HepG2 (cell line): Measurements from ENCODE around the gene PPP1R13B. TPM values are rescaled to one million over a fixed set of nuclear protein-coding genes. Genes with fewer than 3 reads are reported as not detected.

Experiments
- CREB1 ChIP-seq, 2 experiments: fragments of 450-650 bp in 1 of 2; IDR thresholded peaks; 2 replicates each; pipeline ENCODE4 v1.6.1; 2016 to 2017; ENCODE audit warnings: control low read depth in 1 of 2, mild to moderate bottlenecking in 1 of 2, missing compliant biosample characterization in 1 of 2, missing genetic modification characterization in 1 of 2
- EHMT2 ChIP-seq: fragments of 200-600 bp; sonication (generic); IDR thresholded peaks from 2 replicates; pipeline ENCODE4 v1.7.0; 2017; ENCODE audit warnings: antibody characterized with exemption, low read depth, low read length, borderline replicate concordance
- HDAC6 ChIP-seq: fragments of 200-600 bp; sonication (generic); IDR thresholded peaks from 2 replicates; pipeline ENCODE4 v1.7.0; 2017; ENCODE audit warnings: mild to moderate bottlenecking, antibody characterized with exemption, low read length, low read depth
- HMG20B ChIP-seq: conservative IDR thresholded peaks from 2 replicates; pipeline ENCODE4 v1.6.1; 2016; ENCODE audit warnings: missing genetic modification reagents, missing compliant biosample characterization
- KLF15 ChIP-seq: sonication (generic); formaldehyde crosslinking; IDR thresholded peaks from 2 replicates; pipeline ENCODE4 v1.8.1; 2023; ENCODE audit warnings: borderline replicate concordance, mild to moderate bottlenecking, inconsistent platforms, missing genetic modification reagents, mixed read lengths
- MTA3 ChIP-seq: sonication (generic); formaldehyde crosslinking; IDR thresholded peaks from 2 replicates; pipeline ENCODE4 v1.4.0; 2020; ENCODE audit warnings: missing genetic modification reagents
- NFIC ChIP-seq: IDR thresholded peaks from 2 replicates; pipeline ENCODE4 v1.6.1; 2012; ENCODE audit warnings: mild to moderate bottlenecking, low read length, inconsistent platforms
- NFYB ChIP-seq: sonication (generic); formaldehyde crosslinking; IDR thresholded peaks from 2 replicates; pipeline ENCODE4 v1.4.0; 2020; ENCODE audit warnings: missing genetic modification reagents
- RARA ChIP-seq: IDR thresholded peaks from 2 replicates; pipeline ENCODE4 v1.6.1; 2016; ENCODE audit warnings: missing genetic modification reagents, missing compliant biosample characterization
- SPEN ChIP-seq: sonication (generic); formaldehyde crosslinking; IDR thresholded peaks from 2 replicates; pipeline ENCODE4 v1.5.1; 2020; ENCODE audit warnings: low read depth, mild to moderate bottlenecking, missing genetic modification reagents
- ZBTB1 ChIP-seq: sonication (generic); formaldehyde crosslinking; IDR thresholded peaks from 2 replicates; pipeline ENCODE4 v1.4.0; 2020; ENCODE audit warnings: missing genetic modification reagents, borderline replicate concordance
- ZNF160 ChIP-seq: sonication (generic); formaldehyde crosslinking; IDR thresholded peaks from 2 replicates; pipeline ENCODE4 v1.8.0; 2022; ENCODE audit warnings: mild to moderate bottlenecking, inconsistent platforms, missing genetic modification reagents
- ZNF256 ChIP-seq: sonication (generic); formaldehyde crosslinking; conservative IDR thresholded peaks from 2 replicates; pipeline ENCODE4 v1.4.0; 2020; ENCODE audit warnings: missing genetic modification reagents
- ZNF441 ChIP-seq: sonication (generic); formaldehyde crosslinking; IDR thresholded peaks from 2 replicates; pipeline ENCODE4 v1.7.0; 2021; ENCODE audit warnings: missing genetic modification reagents, borderline replicate concordance
- ZNF546 ChIP-seq: sonication (generic); formaldehyde crosslinking; conservative IDR thresholded peaks from 2 replicates; pipeline ENCODE4 v1.8.1; 2023; ENCODE audit warnings: mild to moderate bottlenecking, missing genetic modification reagents
- ZNF841 ChIP-seq: sonication (generic); formaldehyde crosslinking; IDR thresholded peaks from 2 replicates; pipeline ENCODE4 v1.8.1; 2023; ENCODE audit warnings: missing genetic modification reagents, borderline replicate concordance
- polyA plus RNA-seq, 8 experiments: library from polyadenylated mRNA; depleted of rRNA in 3 of 8; stranded (reverse) in 7 of 8; unstranded in 1 of 8; fragments of >200 nt; fragmentation: Illumina TruSeq in 4 of 8; extraction: Trizol in 4 of 8; gene quantifications; 2 replicates each; pipeline versions ENCODE4 v1.2.1 to v1.2.3, GENCODE V29; 2011 to 2016; ENCODE audit warnings: low read depth in 4 of 8, missing spikeins in 1 of 8, mixed read lengths in 1 of 8; ENCODE audit not compliant: insufficient read depth in 1 of 8
- total RNA-seq, 5 experiments: library from RNA; depleted of rRNA; stranded (reverse); fragments of >200 nt; fragmentation: Illumina TruSeq; extraction: Trizol; gene quantifications; 2 replicates each; pipeline ENCODE4 v1.2.3, GENCODE V29; 2016; ENCODE audit warnings: low read depth in 1 of 5
- TF ChIP-seq, protein P1 (sequence below): sonication (generic); formaldehyde crosslinking; IDR thresholded peaks from 2 replicates; pipeline ENCODE4 v1.4.0; 2020; ENCODE audit warnings: missing genetic modification reagents
- TF ChIP-seq, protein P2 (sequence below): IDR thresholded peaks from 2 replicates; pipeline ENCODE4 v1.6.1; 2016; ENCODE audit warnings: low read depth, borderline replicate concordance
- TF ChIP-seq, protein P3 (sequence below), 2 experiments: IDR thresholded peaks; 2 replicates each; pipeline ENCODE4 v1.6.1; 2011 to 2012; ENCODE audit warnings: low read length in 2 of 2, borderline replicate concordance in 1 of 2, low read depth in 1 of 2, mild to moderate bottlenecking in 1 of 2, moderate library complexity in 1 of 2

The PPP1R13B gene
- total and polyA plus RNA-seq, 2 of the 13 experiments (the other 11 are each of a cell fraction or from before 2014, with no cell fraction given), result 4.6 to 9.4 TPM

DNA sequence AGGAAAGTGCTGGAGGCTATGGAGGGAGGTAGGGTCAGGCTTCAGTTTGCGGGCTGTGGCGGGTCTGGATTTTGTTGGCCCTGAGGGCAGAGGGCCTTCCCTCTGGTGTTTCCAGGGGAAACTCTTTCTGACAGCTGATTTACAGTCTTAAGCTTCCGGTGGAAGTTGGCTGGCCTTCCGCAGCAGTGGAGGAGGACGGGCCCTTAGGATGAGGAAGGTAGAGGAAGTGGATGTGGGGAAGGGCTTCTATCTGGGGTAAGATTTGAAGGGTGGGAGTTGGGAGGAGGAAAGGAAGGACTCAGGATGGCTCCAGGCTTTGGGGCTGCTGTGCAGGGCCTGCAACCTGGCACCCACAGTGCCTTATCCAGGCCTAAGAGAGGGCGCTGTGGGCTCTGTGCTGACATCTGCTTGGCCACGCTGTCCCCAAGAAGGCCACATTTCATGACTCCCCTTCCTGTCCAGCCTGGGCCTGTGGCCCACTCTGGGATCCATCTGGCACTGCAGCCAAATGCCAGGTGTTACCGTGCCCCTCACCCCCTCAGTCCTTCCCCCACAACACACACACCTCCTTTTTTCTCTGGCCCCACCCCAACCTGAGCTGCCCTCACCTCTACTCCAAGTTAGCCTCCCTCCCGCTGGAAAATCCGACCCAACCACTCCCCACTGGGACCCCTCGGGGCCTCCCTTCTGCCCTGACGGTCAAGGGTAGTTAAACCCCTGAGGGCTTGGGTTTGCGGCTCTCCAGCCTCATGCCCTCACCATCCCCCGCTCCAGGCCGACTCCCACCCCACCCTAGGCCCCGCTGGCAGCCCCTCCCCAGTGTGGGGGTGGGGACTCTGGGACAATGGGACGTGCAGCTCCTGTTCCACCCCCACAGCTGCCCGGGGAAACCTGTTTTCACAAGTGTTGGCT is 7.7 kb upstream of the PPP1R13B start (continued):
- TF ChIP-seq CREB1 (IDR thresholded peaks at IDR 0.05) (no peak), CREB1 (CRISPR knock-in tag; IDR thresholded peaks at IDR 0.05) (no peak), SPEN (CRISPR knock-in tag) (no peak; the same call in none of the 2 replicates), ZNF160 (peak; percentile 40; the same call in 1 of the 2 replicates), NFYB (no peak), ZBTB1 (CRISPR knock-in tag) (no peak), KLF15 (no peak), ZNF546 (CRISPR knock-in tag) (no peak), RARA (CRISPR knock-in tag) (peak; percentile 23; the same call in 1 of the 2 replicates), HMG20B (CRISPR knock-in tag) (0 out of 2 replicates have a peak, but pooled peaks have one; percentile 23), HDAC6 (no peak), ZNF441 (CRISPR knock-in tag) (no peak), NFIC (no peak), MTA3 (CRISPR knock-in tag) (no peak), ZNF841 (no peak), ZNF256 (CRISPR knock-in tag) (no peak), EHMT2 (no peak)
- TF ChIP-seq, protein P1, sequence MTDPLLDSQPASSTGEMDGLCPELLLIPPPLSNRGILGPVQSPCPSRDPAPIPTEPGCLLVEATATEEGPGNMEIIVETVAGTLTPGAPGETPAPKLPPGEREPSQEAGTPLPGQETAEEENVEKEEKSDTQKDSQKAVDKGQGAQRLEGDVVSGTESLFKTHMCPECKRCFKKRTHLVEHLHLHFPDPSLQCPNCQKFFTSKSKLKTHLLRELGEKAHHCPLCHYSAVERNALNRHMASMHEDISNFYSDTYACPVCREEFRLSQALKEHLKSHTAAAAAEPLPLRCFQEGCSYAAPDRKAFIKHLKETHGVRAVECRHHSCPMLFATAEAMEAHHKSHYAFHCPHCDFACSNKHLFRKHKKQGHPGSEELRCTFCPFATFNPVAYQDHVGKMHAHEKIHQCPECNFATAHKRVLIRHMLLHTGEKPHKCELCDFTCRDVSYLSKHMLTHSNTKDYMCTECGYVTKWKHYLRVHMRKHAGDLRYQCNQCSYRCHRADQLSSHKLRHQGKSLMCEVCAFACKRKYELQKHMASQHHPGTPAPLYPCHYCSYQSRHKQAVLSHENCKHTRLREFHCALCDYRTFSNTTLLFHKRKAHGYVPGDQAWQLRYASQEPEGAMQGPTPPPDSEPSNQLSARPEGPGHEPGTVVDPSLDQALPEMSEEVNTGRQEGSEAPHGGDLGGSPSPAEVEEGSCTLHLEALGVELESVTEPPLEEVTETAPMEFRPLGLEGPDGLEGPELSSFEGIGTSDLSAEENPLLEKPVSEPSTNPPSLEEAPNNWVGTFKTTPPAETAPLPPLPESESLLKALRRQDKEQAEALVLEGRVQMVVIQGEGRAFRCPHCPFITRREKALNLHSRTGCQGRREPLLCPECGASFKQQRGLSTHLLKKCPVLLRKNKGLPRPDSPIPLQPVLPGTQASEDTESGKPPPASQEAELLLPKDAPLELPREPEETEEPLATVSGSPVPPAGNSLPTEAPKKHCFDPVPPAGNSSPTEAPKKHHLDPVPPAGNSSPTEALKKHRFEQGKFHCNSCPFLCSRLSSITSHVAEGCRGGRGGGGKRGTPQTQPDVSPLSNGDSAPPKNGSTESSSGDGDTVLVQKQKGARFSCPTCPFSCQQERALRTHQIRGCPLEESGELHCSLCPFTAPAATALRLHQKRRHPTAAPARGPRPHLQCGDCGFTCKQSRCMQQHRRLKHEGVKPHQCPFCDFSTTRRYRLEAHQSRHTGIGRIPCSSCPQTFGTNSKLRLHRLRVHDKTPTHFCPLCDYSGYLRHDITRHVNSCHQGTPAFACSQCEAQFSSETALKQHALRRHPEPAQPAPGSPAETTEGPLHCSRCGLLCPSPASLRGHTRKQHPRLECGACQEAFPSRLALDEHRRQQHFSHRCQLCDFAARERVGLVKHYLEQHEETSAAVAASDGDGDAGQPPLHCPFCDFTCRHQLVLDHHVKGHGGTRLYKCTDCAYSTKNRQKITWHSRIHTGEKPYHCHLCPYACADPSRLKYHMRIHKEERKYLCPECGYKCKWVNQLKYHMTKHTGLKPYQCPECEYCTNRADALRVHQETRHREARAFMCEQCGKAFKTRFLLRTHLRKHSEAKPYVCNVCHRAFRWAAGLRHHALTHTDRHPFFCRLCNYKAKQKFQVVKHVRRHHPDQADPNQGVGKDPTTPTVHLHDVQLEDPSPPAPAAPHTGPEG (CRISPR knock-in tag), result no peak
- TF ChIP-seq, protein P2, sequence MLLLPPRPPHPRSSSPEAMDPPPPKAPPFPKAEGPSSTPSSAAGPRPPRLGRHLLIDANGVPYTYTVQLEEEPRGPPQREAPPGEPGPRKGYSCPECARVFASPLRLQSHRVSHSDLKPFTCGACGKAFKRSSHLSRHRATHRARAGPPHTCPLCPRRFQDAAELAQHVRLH, result no peak; the same call in 1 of the 2 replicates
- TF ChIP-seq, protein P3, sequence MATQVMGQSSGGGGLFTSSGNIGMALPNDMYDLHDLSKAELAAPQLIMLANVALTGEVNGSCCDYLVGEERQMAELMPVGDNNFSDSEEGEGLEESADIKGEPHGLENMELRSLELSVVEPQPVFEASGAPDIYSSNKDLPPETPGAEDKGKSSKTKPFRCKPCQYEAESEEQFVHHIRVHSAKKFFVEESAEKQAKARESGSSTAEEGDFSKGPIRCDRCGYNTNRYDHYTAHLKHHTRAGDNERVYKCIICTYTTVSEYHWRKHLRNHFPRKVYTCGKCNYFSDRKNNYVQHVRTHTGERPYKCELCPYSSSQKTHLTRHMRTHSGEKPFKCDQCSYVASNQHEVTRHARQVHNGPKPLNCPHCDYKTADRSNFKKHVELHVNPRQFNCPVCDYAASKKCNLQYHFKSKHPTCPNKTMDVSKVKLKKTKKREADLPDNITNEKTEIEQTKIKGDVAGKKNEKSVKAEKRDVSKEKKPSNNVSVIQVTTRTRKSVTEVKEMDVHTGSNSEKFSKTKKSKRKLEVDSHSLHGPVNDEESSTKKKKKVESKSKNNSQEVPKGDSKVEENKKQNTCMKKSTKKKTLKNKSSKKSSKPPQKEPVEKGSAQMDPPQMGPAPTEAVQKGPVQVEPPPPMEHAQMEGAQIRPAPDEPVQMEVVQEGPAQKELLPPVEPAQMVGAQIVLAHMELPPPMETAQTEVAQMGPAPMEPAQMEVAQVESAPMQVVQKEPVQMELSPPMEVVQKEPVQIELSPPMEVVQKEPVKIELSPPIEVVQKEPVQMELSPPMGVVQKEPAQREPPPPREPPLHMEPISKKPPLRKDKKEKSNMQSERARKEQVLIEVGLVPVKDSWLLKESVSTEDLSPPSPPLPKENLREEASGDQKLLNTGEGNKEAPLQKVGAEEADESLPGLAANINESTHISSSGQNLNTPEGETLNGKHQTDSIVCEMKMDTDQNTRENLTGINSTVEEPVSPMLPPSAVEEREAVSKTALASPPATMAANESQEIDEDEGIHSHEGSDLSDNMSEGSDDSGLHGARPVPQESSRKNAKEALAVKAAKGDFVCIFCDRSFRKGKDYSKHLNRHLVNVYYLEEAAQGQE (IDR thresholded peaks at IDR 0.05; ENCODE audit: borderline replicate concordance in 1 of 2, low read depth in 1 of 2, low read length in 2 of 2), result no peak
